Caki2 (cell line): Measurements from ENCODE around the gene CYP21A2. TPM values are rescaled to one million over a fixed set of nuclear protein-coding genes. Genes with fewer than 3 reads are reported as not detected.

ENCODE experiments used
- DNase-seq: peaks from one replicate; pipeline ENCODE4 v3.0.0-alpha.2; 2015; ENCODE audit warnings: low read depth
- in situ Hi-C: cut with HindIII; loops from 2 replicates; pipeline ENCODE4 v1.10.0; 2016; ENCODE audit warnings: low sequenced_read_pairs, low pct_unique_long_range_greater_than_20kb, mixed read lengths
- total RNA-seq: library from RNA; depleted of rRNA; stranded (reverse); fragments of >200 nt; shearing (Covaris generic); gene quantifications from 2 replicates; pipeline ENCODE4 v1.2.3, GENCODE V29; 2014; ENCODE audit warnings: low replicate concordance; rRNA removed

CYP21A2 gene
- total RNA-seq, 1 experiment from 2014 or later: not detected

DNA sequence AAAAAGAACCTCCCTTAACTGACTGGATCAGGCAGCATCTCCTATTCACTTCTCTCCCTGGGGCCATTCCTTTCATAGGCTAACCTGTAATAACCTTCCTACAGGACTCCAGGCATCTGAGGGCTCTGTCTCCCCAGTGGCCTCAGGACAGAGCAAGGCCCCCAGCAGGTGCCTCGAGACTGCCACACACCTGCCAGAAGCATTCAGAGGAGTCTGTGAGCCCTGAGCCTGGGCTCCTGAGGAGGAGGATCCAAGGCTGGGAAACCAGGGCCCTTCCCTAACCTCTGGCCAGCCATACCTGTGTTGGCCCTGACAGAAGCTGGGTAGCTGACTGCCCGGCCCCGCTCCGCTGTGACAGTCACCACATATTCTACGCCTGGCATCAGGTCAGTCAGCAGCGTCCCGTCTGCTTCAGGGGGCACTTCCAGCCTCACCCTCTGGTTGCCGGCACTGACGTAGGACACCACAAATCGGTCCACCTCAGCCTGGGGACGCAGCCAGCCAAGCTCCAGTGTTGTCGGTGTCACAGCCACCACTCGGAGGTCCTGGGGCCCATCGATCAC, 50.4 kb downstream of the CYP21A2 start:
- DNase-seq: no peak
- in situ Hi-C loops: no loop called here

DNA sequence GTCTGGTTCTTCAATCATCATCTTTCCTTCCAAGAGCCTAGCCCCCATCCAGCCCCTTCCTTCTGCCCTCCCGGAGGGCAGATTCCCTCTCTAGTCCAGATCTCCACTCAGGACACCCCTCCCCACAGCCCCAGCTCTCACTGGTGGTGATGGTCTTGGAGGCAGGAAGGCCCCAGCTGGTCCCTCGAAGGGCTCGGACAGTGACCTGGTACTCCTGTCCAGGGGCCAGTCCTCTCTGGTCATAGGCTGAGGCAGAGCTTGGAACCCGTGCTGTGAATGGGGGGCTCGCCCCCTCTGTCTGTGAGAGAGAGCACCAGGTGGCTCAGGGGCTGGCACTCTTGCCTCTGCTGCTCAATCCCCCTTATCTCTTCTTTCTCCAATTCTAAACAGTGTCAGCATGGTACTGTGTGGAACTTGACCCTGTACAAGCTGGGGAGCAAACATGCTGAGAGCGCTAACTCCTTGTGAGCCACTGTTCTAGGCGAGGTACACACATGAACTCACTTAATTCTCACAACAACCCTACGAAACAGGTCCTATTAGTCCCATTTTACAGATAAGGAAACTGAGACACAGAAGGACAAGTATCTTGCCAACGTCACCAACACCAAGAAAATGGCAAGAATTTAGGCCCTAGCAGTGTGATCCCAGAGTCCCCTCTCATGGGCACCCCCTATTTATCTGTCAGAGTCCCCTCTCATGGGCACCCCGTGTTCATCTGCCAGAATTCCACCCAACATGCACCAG, 51.0 kb downstream of the CYP21A2 start:
- in situ Hi-C loops: no loop called here

More for the DNA sequence above, 51.0 kb downstream of the CYP21A2 start:
- no peak for DNase-seq

Other genes starting within 250 kb of the CYP21A2 start
- 122 and 144 TPM in 2 replicates for gene VARS1, start 242.7 kb upstream of the CYP21A2 start, total RNA-seq
- gene LSM2, start 231.4 kb upstream of the CYP21A2 start, total RNA-seq: 75.6 and 85.5 TPM in 2 replicates
- gene HSPA1L, start 223.1 kb upstream of the CYP21A2 start, total RNA-seq: 0.61 and 2.0 TPM in 2 replicates
- gene HSPA1A, start 222.9 kb upstream of the CYP21A2 start, total RNA-seq: 316 and 350 TPM in 2 replicates
- 441 and 449 TPM in 2 replicates for gene HSPA1B, start 210.7 kb upstream of the CYP21A2 start, total RNA-seq
- 73.1 and 105 TPM in 2 replicates for gene NEU1, start 175.6 kb upstream of the CYP21A2 start, total RNA-seq
- 0.54 TPM in 1 of 2 replicates, not detected in the other for gene SLC44A4, start 159.4 kb upstream of the CYP21A2 start, total RNA-seq
- 74.6 and 79.0 TPM in 2 replicates for gene EHMT2, start 140.7 kb upstream of the CYP21A2 start, total RNA-seq
- gene ZBTB12, start 136.3 kb upstream of the CYP21A2 start, total RNA-seq: 5.5 and 9.3 TPM in 2 replicates
- 3.2 and 7.7 TPM in 2 replicates for gene C2, start 110.7 kb upstream of the CYP21A2 start, total RNA-seq
- 2.6 and 4.7 TPM in 2 replicates for gene CFB, start 92.3 kb upstream of the CYP21A2 start, total RNA-seq
- 293 and 348 TPM in 2 replicates for gene NELFE, start 79.4 kb upstream of the CYP21A2 start, total RNA-seq
- 29.2 and 49.6 TPM in 2 replicates for gene SKIC2, start 79.2 kb upstream of the CYP21A2 start, total RNA-seq
- 30.5 and 52.6 TPM in 2 replicates for gene DXO, start 66.3 kb upstream of the CYP21A2 start, total RNA-seq
- 0.30 TPM in 1 of 2 replicates, not detected in the other for gene C4A, start 56.4 kb upstream of the CYP21A2 start, total RNA-seq
- gene C4B, start 23.6 kb upstream of the CYP21A2 start, total RNA-seq: not detected in 2 replicates
- gene TNXB, start 70.9 kb downstream of the CYP21A2 start, total RNA-seq: 0.90 and 1.4 TPM in 2 replicates
- 9.2 and 9.7 TPM in 2 replicates for gene ATF6B, start 89.8 kb downstream of the CYP21A2 start, total RNA-seq
- gene FKBPL, start 91.9 kb downstream of the CYP21A2 start, total RNA-seq: 19.5 and 22.7 TPM in 2 replicates
- gene PRRT1, start 113.5 kb downstream of the CYP21A2 start, total RNA-seq: not detected in 2 replicates
- gene PPT2, start 115.7 kb downstream of the CYP21A2 start, total RNA-seq: 27.3 and 270 TPM in 2 replicates
- 1.5 and 3.6 TPM in 2 replicates for gene EGFL8, start 126.2 kb downstream of the CYP21A2 start, total RNA-seq
- gene AGPAT1, start 137.7 kb downstream of the CYP21A2 start, total RNA-seq: 42.7 and 61.0 TPM in 2 replicates
- gene RNF5, start 140.0 kb downstream of the CYP21A2 start, total RNA-seq: 111 and 147 TPM in 2 replicates
- gene AGER, start 145.8 kb downstream of the CYP21A2 start, total RNA-seq: 1.7 and 1.9 TPM in 2 replicates
- 80.1 and 87.2 TPM in 2 replicates for gene PBX2, start 151.8 kb downstream of the CYP21A2 start, total RNA-seq
- gene GPSM3, start 154.2 kb downstream of the CYP21A2 start, total RNA-seq: 0.14 and 3.4 TPM in 2 replicates
- 0.26 and 0.71 TPM in 2 replicates for gene NOTCH4, start 185.7 kb downstream of the CYP21A2 start, total RNA-seq